Activated T-cell treated with anti-CD3 and anti-CD28 coated beads, Interleukin-2, amount 50 U/mL, for 1 hour (primary cell): Measurements from ENCODE around the gene CALML3.

Experiments used
- DNase-seq: peaks from one replicate; pipeline ENCODE4 v3.0.0-alpha.2; 2020

CALML3 gene

GRCh38 chr10:5508161-5508604, 16.6 kb upstream of the CALML3 start:
- no peak for DNase-seq

DNA sequence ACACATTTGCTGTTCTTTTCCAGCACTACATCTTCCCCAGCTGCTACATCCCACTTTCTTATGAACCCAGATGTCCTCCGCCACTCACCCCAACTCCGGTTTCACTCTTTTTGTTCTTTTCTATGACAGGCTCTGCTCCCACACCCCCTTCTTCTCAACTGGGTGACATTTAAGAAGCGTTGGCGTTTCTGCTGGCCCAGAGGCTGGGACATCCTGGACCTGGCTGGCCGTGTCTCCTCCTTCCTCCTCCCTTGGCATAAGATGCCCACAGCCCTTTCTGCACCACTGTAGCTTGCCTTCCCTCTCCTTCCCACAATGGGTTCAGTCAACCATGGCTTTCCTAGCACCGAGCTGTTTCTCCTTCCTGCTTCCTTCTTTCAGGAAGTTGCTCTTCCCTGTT, 16.0 kb upstream of the CALML3 start:
- no peak for DNase-seq

DNA sequence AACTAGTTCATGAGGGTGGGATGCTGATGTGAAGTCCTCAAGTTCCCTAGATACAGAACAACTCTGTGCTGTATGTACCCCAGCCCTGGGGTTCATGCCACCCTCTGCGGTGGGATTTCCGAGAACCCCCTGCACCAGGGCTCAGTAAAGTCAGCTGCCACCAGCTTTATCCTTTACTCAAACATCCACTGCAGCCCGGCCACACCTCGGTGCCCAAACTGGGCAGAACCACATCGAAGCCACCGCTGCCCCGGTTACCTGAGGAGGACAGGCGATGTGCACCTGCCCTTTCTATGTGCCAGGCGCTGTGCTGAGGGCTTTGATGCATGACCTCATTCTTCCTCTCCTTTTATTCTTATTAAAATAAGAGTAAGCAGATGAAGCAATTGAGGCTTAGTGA, 15.5 kb upstream of the CALML3 start:
- DNase-seq: no peak

DNA sequence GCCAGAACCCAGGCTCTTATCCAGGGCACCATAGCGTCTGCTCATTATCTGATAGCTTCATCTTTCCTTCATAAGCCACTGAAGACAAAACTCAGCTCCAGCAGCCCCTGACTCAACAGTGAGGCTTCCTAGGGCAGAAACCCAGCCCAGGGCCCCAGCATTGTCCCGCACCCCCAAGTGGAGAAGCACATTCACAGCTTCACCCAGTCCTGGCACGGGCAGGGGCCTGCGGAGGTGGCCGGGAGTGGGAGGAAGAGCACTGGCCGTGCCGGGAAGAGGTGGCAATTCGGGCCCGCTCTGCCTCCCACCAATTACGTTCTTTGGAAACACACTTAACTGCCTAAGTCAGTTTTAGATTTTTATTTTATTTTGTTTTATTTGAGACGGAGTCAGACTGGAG, 15.1 kb upstream of the CALML3 start:
- no peak for DNase-seq

- no peak for DNase-seq
These were observed 14.3 kb upstream of the CALML3 start for GRCh38 chr10:5510281-5511072.

GRCh38 chr10:5511231-5511884, 13.4 kb upstream of the CALML3 start:
- DNase-seq: no peak

GRCh38 chr10:5511885-5512280, 12.9 kb upstream of the CALML3 start:
- no peak for DNase-seq

DNA sequence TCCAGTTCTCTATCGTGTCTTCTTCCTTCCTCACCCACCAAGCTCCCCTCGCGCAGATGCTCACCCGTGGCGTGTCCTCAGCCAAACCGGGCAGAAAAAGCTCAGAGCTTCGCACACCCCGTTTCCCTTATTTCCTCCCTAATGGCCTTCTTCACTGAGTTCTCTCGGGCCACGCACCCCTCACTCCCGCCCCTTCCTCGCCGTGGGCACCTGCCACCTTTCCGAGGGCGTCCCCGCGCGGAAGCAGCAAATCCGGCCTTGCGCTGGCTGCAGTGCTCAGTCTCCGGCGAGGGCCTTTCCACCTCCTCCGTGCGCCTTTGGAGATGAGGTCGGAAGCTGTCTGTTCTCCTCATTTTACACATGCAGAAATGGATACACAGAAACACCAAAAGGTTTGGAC, 12.4 kb upstream of the CALML3 start:
- DNase-seq: no peak

DNA sequence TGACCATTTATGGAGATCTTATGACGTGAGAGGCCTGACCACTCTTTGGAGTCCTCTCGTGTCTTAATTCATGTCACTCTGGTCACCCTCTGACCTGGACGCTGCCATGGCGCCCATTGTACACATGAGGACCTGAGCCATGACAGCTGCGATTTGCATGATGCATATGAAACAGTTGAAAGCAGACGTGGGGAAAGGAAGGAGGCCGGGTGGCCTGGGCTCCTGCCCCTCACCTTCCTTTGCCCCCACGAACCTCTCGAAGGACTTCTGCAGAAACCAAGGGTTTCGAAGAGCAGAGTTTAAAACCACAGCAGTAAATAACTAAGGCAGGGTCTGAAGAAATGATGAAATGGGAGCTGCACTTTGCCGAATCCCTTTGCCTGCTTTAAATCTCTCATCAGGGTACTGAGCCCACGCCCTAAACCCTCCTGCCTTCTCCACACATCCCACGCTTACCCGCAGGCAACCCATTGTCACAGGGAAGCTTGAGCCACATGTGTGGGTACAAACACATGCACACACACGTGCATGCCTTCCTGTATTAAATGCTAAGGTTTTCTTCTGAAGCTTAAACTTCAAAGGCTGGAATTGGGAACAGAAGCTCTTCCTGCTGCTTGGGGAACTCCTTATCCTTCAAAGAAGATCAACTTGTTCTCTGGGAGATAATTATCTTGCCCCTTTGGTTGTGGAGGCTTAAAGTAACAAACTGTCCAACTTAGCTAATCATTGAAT, 11.7 kb upstream of the CALML3 start:
- no peak for DNase-seq

DNA sequence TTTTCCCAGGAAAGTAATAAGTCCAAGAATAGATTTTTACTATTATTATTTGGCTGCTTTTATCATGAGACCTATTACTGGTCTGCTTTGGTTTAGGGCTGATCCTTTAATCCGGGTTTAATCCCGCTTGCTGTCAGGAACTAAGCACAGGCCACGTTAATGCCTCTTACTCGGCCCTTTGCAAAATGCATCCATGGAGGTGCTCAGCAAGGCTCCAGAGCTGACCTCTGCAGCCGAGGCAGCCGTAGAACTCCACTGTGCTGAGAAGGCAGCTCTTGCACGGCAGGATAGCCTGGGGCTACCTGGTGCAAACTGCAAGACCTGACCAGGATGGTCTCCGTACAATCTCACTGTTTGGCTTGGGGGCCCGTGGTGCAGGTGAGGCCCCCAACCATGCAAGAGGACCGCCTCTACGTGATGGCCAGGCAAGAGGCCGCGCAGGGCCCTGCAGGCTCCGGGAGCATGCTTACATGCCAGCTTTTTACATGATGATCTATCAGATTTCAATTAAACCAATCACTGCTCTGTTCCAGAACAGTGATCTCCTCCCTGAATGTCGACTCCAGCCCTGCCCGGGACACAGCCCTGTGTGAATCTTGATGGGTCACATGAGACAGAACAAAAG, 10.4 kb upstream of the CALML3 start:
- DNase-seq: no peak

GRCh38 chr10:5515948-5516761, 8.6 kb upstream of the CALML3 start:
- no peak for DNase-seq

DNA sequence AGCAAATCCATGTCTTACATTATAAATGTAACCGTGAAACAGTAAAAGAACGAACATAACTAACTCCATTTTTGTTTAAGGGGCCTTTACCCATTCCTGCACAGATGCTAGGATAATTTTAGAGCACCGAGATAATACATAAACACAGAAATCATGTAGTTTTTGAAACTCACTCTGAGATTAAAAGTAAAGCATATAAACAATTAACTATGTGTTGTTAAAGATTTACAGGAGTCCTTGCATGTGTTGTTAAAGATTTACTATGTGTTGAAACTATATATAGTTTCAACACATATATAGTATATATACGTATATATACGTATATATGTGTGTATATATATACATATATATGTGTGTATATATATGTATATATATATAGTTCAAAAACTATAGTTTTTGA, 7.2 kb upstream of the CALML3 start:
- no peak for DNase-seq

GRCh38 chr10:5518143-5518542, 6.6 kb upstream of the CALML3 start:
- DNase-seq: no peak

- DNase-seq: no peak
These were observed 5.7 kb upstream of the CALML3 start for GRCh38 chr10:5519054-5519453.

DNA sequence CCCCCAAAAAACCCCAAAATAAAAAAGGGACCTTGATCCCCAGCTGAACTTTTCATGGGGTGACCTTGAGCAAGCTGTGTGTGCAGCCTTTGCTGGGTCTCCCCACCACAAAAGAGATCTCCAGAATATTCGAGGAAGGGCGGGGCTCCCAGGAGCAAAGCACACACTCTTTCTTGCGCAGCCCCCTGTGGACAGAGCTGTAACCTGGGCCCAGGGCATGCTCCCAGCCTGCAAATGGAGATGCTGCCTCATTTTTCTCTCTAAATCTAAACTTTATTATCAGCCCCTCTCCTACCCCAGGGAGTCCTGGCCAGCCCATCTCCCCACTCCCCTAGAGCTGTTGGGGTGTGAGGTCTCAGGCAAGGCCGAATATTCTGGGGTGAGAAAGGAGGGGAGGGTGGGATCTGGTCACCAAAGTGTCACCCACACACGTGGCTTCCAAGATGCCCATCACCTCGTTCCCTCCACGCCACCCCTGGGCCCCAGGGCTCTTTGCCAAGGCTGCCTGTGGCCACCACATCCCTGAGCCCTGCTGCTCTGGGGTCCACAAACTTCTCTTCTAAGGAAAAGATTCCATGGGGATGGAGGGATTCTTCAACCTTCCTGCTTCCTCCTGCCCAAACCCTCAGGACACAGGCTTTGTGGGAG, 1.7 kb upstream of the CALML3 start:
- no peak for DNase-seq

- DNase-seq: no peak
These were observed 776 bp upstream of the CALML3 start for GRCh38 chr10:5523796-5524574.

DNA sequence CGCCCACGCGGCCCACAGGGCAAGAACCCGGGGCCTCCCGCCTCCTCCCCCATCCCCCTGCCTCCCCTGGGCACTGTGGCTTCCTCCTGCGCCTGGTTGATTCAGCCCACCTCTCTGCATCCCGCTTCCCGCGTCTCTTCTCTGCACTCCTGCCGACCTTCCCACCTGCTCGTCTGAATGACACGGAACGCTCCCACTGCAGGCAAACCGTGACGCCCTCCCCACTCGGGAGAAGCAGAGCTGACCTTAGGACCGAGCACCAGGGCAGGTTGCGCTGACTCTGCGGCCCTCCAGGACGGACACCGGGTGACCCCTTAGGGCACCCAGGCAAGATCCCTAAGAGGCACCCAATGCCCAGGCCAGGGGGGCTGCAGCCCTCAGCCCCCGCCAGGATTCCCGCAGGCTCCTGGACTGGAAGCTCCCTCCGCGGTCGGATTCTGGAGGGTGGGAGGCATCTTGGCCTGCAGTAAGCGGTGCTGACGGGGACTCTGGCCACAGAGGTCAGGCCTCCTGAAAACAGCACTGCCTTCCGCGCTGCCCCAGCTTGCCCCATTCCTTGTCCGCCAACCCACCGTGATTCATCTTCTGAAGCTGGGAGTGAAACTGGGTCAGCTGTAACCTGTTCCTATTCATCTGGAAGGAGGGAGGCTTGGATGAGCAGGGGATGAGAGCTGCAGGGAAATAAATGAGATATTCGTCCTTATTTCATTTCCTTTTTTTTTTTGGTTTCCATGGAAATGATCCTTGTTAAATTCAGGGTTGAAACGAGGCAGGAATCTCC, 990 bp downstream of the CALML3 start:
- no peak for DNase-seq

- DNase-seq: no peak
These were observed 2.0 kb downstream of the CALML3 start for GRCh38 chr10:5526691-5527331.

DNA sequence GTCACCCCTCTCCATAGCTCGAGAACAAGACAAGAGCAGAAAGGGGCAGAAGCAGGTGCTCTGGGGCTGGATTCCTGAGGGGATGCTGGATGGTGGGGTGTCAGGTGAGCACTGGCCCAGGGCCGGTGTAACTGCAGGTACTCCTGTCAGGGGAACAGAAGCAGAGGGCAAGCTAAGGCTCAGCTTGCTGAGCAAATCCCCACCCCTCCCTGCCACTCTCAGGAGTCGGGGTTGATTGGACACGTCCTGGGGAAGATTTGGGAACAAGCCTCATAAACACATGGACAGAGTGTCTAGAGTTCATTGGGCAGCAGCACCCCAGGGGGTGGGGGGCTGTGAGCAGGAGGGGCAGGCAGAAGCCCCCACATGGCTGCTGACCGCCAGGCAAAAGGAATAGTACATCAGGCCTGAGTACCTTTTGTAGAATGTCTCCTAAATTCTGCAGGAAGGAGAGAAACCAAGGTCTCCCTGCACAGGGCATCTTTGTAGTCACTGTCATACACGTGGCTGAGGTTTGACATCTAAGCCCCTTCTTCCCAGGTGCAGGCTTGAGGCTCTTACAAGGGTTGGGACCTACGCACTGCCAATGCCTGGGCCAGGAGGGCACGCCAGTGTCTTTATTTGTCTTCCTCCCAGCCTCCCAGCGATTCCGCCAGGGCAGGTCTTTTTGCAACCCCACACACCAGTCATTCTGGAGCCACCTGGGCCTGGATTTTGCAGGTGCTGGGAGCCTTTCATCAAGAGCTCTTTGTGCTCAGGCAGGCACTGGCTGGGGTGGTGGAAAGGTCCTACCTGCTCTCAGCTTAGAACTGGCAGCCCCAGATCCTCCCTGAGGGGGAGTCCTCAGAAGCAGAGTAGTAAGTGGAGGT, 2.8 kb downstream of the CALML3 start:
- DNase-seq: no peak
